Measurements from ENCODE around the gene RGPD3. TPM values are rescaled to one million over a fixed set of nuclear protein-coding genes. Genes with fewer than 3 reads are reported as not detected.

Gene RGPD3
- total and polyA plus RNA-seq, 2 experiments from 2014 or later: 0.08 to 0.28 TPM

GRCh38 chr2:106342831-106343251 is 125.4 kb downstream of the RGPD3 start:
- Histone ChIP-seq H3K9me2 (ENCODE audit: insufficient read depth) (no peaks in the 10 kb centered on the region), H3K27ac (ENCODE audit: low read depth) (no peak overlapping the region), H3K4me1 (ENCODE audit: insufficient read depth) (no peaks in the 10 kb centered on the region), H3K79me2 (replicated peaks; ENCODE audit: insufficient read depth) (no peaks in the 10 kb centered on the region), H3F3A (replicated peaks; ENCODE audit: low read depth) (no peaks in the 10 kb centered on the region), H2AFZ (no peak overlapping the region), H4K20me1 (replicated peaks; ENCODE audit: insufficient read depth) (no peaks in the 10 kb centered on the region), H3K4me2 (no peak overlapping the region), H3K36me3 (ENCODE audit: insufficient read depth) (no peaks in the 10 kb centered on the region), H3K4me3 (no peak overlapping the region), H3K27me3 (ENCODE audit: insufficient read depth) (no peaks in the 10 kb centered on the region)
- Mint-ChIP-seq H3K4me1 (peaks cover 9% of the 10 kb centered on the region), H3K4me3 (no peak overlapping the region), H3K27ac (no peak overlapping the region), H3K36me3 (ENCODE audit: low read depth) (no peaks in the 10 kb centered on the region), H3K9me3 (no peaks in the 10 kb centered on the region), H3K27me3 (ENCODE audit: insufficient read depth, low read depth, poor library complexity) (peaks cover 5% of the 10 kb centered on the region)
- ATAC-seq (no peak), DNase-seq (ENCODE audit: low spot score) (no peak)
- TF ChIP-seq CREB1 (CRISPR knock-in tag; IDR thresholded peaks at IDR 0.05; ENCODE audit: low read depth) (no peak), ZNF462 (CRISPR knock-in tag; IDR thresholded peaks at IDR 0.05) (no peak), EZH2phosphoT487 (IDR thresholded peaks at IDR 0.05; ENCODE audit: unreplicated experiment) (no peak), NANOG (IDR thresholded peaks at IDR 0.05; ENCODE audit: borderline replicate concordance) (no peak), ETS1 (IDR thresholded peaks at IDR 0.05) (no peak), ZNF331 (CRISPR knock-in tag; IDR thresholded peaks at IDR 0.05; ENCODE audit: low read depth) (no peak), POLR2AphosphoS5 (IDR thresholded peaks at IDR 0.05; ENCODE audit: low read depth) (no peak)
